Upper lobe of right lung (tissue), 1 donor: ENCODE results near the gene PNLIPRP1. TPM values are rescaled to one million over a fixed set of nuclear protein-coding genes. Genes with fewer than 3 reads are reported as not detected.

Experiments
- ATAC-seq: fragments of 200-7000 bp; cut with Tn5 transposase; one replicate; pipeline ENCODE4 v1.9.1; 2020; ENCODE audit warnings: mild to moderate bottlenecking, moderate library complexity
- DNase-seq: peaks from one replicate; pipeline ENCODE4 v3.0.0-alpha.2; 2020
- H3K27ac ChIP-seq: fragments of 200-600 bp; one replicate; pipeline ENCODE4 v1.8.0; 2022
- H3K27me3 ChIP-seq: fragments of 200-600 bp; one replicate; pipeline ENCODE4 v1.8.0; 2022; ENCODE audit warnings: mild to moderate bottlenecking
- H3K36me3 ChIP-seq: fragments of 200-600 bp; one replicate; pipeline ENCODE4 v1.8.0; 2022
- H3K4me1 ChIP-seq: fragments of 200-600 bp; one replicate; pipeline ENCODE4 v1.8.0; 2022
- H3K4me3 ChIP-seq: fragments of 200-600 bp; one replicate; pipeline ENCODE4 v1.8.0; 2022; ENCODE audit warnings: mild to moderate bottlenecking
- H3K9me3 ChIP-seq: fragments of 200-600 bp; one replicate; pipeline ENCODE4 v1.8.0; 2022
- intact Hi-C: fragments of 100-400 bp; cut with DNase I; formaldehyde crosslinking; loops from one replicate; pipeline ENCODE4 v1.11.0; 2022
- total RNA-seq: library from RNA; stranded (reverse); fragmentation: NEBNext Ultra II Directional; extraction: Animal tissue kit (Norgen Biotek cat#: 25700); gene quantifications from one replicate; pipeline ENCODE4 v1.2.1, GENCODE V29; 2021
- TF ChIP-seq, protein P1 (sequence below): fragments of 200-600 bp; IDR thresholded peaks from one replicate; pipeline ENCODE4 v1.8.0; 2022; ENCODE audit warnings: antibody characterized with exemption
- donor health status: DM: no; HTN: yes; CAD: no; lungs with severe emphysema.

PNLIPRP1 gene
- total RNA-seq, 1 donor from 2014 or later = not detected

- Histone ChIP-seq H3K27me3 (peaks cover 7% of the 10 kb centered on the region), H3K4me3 (no peak overlapping the region), H3K27ac (no peak overlapping the region), H3K9me3 (no peaks in the 10 kb centered on the region), H3K36me3 (no peaks in the 10 kb centered on the region), H3K4me1 (no peaks in the 10 kb centered on the region)
- DNase-seq = no peak
- peak; percentile 73 for ATAC-seq
- TF ChIP-seq, protein P1, sequence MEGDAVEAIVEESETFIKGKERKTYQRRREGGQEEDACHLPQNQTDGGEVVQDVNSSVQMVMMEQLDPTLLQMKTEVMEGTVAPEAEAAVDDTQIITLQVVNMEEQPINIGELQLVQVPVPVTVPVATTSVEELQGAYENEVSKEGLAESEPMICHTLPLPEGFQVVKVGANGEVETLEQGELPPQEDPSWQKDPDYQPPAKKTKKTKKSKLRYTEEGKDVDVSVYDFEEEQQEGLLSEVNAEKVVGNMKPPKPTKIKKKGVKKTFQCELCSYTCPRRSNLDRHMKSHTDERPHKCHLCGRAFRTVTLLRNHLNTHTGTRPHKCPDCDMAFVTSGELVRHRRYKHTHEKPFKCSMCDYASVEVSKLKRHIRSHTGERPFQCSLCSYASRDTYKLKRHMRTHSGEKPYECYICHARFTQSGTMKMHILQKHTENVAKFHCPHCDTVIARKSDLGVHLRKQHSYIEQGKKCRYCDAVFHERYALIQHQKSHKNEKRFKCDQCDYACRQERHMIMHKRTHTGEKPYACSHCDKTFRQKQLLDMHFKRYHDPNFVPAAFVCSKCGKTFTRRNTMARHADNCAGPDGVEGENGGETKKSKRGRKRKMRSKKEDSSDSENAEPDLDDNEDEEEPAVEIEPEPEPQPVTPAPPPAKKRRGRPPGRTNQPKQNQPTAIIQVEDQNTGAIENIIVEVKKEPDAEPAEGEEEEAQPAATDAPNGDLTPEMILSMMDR = peak; percentile 33
- intact Hi-C loops = no loop called here
These were observed 36.7 kb downstream of the PNLIPRP1 start for GRCh38 chr10:116627386-116627933.

DNA sequence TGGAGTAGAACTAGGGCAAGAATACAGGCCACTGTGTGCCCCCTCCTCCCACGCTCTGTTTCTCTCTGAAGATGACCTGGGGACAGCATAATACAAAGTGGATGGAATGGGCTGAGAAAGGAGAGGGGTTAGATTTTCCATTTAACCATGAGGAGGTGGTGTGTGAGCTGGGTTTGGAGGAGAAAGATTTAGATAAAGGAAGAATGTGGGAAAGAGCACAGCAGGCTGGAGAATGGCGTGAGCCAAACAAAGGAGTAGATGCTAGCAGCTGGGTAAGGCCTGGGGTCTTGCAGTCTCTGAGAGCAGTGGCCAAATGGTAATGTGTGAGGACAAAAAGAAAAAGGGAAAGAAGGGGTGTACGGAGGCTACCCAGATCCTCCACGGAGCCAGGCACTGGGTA lies 38.6 kb downstream of the PNLIPRP1 start:
- Histone ChIP-seq H3K27ac (no peak overlapping the region), H3K4me3 (no peak overlapping the region), H3K36me3 (no peaks in the 10 kb centered on the region), H3K9me3 (no peaks in the 10 kb centered on the region), H3K27me3 (peaks cover 7% of the 10 kb centered on the region), H3K4me1 (no peaks in the 10 kb centered on the region)
- TF ChIP-seq, protein P1 = no peak
- no peak for ATAC-seq
- no peak for DNase-seq
- intact Hi-C loops = no loop called here

DNA sequence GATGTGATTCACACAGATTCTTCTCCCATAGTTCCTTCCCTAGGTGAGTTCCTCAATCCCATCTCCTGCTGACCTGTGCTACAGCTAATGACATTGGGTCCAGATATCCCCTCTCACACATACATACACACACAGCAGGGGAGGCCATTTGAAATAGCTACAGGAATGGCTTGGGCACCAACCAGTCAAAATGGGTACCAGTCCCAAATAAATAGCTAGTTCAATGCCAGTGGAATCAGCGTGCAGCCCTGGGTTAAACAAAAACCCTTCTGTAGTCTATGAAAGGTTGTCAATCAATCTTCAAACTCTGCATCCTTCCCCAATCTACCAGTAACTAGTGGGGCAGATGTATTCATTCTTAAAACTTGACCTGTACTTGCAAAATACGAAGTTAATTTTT lies 39.3 kb downstream of the PNLIPRP1 start:
- ATAC-seq = no peak
- no peak for DNase-seq
- no peak overlapping the region for H3K27ac ChIP-seq
- no peaks in the 10 kb centered on the region for H3K4me1 ChIP-seq
- TF ChIP-seq, protein P1 = no peak
- intact Hi-C loops = no loop called here
- no peaks in the 10 kb centered on the region for H3K36me3 ChIP-seq
- H3K9me3 ChIP-seq = no peaks in the 10 kb centered on the region
- no peak overlapping the region for H3K4me3 ChIP-seq
- H3K27me3 ChIP-seq = peaks cover 7% of the 10 kb centered on the region

GRCh38 chr10:116631871-116632295 lies 41.1 kb downstream of the PNLIPRP1 start:
- Histone ChIP-seq H3K36me3 (no peaks in the 10 kb centered on the region), H3K9me3 (no peaks in the 10 kb centered on the region), H3K27ac (no peak overlapping the region), H3K4me3 (no peak overlapping the region), H3K4me1 (no peaks in the 10 kb centered on the region), H3K27me3 (peaks cover 5% of the 10 kb centered on the region)
- TF ChIP-seq, protein P1 = no peak
- ATAC-seq (no peak), DNase-seq (no peak)
- intact Hi-C loops = no loop called here

DNA sequence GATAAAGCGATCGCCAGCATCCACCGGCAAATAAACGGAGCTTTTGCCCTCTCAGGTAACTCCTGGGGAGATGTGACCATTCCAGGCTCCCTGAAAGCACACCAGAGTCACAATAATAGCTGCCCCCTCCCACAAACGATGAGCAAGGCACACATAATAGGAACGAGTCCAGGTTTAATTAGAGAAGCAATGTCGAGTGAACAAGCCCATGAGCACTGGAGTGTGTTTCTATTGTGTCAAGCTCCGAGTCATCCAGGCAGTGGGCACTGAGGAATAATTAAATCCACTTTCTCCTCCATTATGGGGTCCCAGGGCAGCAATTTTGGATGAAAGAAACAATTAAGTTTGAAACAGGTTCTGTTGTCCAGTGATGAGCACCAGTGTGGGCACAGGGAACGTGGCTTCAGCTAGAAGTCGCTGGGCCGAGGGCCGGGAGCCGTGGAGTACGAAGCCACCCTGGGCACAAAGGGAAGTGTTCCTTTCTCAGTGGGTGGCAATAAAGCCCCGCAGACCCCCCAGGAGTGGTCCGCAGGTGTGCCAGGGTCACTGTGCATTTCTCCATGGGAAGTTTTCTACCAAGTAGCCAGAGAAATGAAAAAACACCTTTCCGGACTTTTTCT lies 41.9 kb downstream of the PNLIPRP1 start:
- Histone ChIP-seq H3K4me3 (no peak overlapping the region), H3K4me1 (no peaks in the 10 kb centered on the region), H3K27ac (no peak overlapping the region), H3K36me3 (no peaks in the 10 kb centered on the region), H3K27me3 (no peaks in the 10 kb centered on the region), H3K9me3 (no peaks in the 10 kb centered on the region)
- intact Hi-C loops = no loop called here
- no peak for ATAC-seq
- TF ChIP-seq, protein P1 = no peak
- no peak for DNase-seq
